ENCODE results near the gene CDH13.

The CDH13 gene

GRCh38 chr16:83743720-83744119 lies 1117.0 kb downstream of the CDH13 start:
- no peak for DNase-seq

- DNase-seq, result no peak
These were observed 1117.7 kb downstream of the CDH13 start for GRCh38 chr16:83744441-83744981.

GRCh38 chr16:83746611-83747010 lies 1119.8 kb downstream of the CDH13 start:
- DNase-seq, result no peak

- DNase-seq, result no peak
These were observed 1121.2 kb downstream of the CDH13 start for GRCh38 chr16:83747936-83748335.

GRCh38 chr16:83755391-83755790 lies 1128.6 kb downstream of the CDH13 start:
- no peak for DNase-seq

- DNase-seq, result no peak
These were observed 1135.6 kb downstream of the CDH13 start for GRCh38 chr16:83762141-83762991.

- DNase-seq, result no peak
These were observed 1136.2 kb downstream of the CDH13 start for GRCh38 chr16:83762992-83763358.

- DNase-seq, result no peak
These were observed 1142.2 kb downstream of the CDH13 start for GRCh38 chr16:83768986-83769385.

- DNase-seq, result no peak
These were observed 1142.7 kb downstream of the CDH13 start for GRCh38 chr16:83769397-83770008.

- no peak for DNase-seq
These were observed 1144.7 kb downstream of the CDH13 start for GRCh38 chr16:83771306-83771942.

GRCh38 chr16:83772806-83773205 lies 1146.0 kb downstream of the CDH13 start:
- no peak for DNase-seq

GRCh38 chr16:83774066-83774465 lies 1147.3 kb downstream of the CDH13 start:
- DNase-seq, result no peak

GRCh38 chr16:83776944-83777343 lies 1150.2 kb downstream of the CDH13 start:
- no peak for DNase-seq

GRCh38 chr16:83779886-83780285 lies 1153.1 kb downstream of the CDH13 start:
- DNase-seq, result no peak

GRCh38 chr16:83785455-83785854 lies 1158.7 kb downstream of the CDH13 start:
- no peak for DNase-seq

- no peak for DNase-seq
These were observed 1163.1 kb downstream of the CDH13 start for GRCh38 chr16:83789642-83790401.

- DNase-seq, result no peak
These were observed 1165.1 kb downstream of the CDH13 start for GRCh38 chr16:83791916-83792315.

GRCh38 chr16:83792391-83792790 lies 1165.6 kb downstream of the CDH13 start:
- no peak for DNase-seq

- DNase-seq, result no peak
These were observed 1166.4 kb downstream of the CDH13 start for GRCh38 chr16:83793179-83793578.

- DNase-seq, result no peak
These were observed 1168.2 kb downstream of the CDH13 start for GRCh38 chr16:83794860-83795554.

GRCh38 chr16:83797013-83797412 lies 1170.2 kb downstream of the CDH13 start:
- DNase-seq, result no peak

- no peak for DNase-seq
These were observed 1172.6 kb downstream of the CDH13 start for GRCh38 chr16:83799336-83799735.
